Upper lobe of left lung (tissue), 6 donors: ENCODE data around the gene COPS2. TPM values are rescaled to one million over a fixed set of nuclear protein-coding genes. Genes with fewer than 3 reads are reported as not detected.

Experiments used
- ATAC-seq, 2 donors: fragments of 200-7000 bp; cut with Tn5 transposase; one replicate each; pipeline ENCODE4 v1.9.1; 2022; ENCODE audit warnings: mild to moderate bottlenecking in 2 of 2, moderate library complexity in 2 of 2; ENCODE audit not compliant: low FRiP score in 2 of 2
- DNase-seq, 2 donors: peaks; one replicate each; pipeline ENCODE4 v3.0.0-alpha.2; 2019 to 2020
- H3K27ac ChIP-seq, 4 donors: fragments of 200-600 bp; sonication (generic); one replicate each; pipeline ENCODE4 v1.5.1; 2016 to 2019
- H3K27me3 ChIP-seq, 4 donors: fragments of 200-600 bp; sonication (generic); one replicate each; pipeline ENCODE4 v1.5.1; 2017 to 2019
- H3K36me3 ChIP-seq, 4 donors: fragments of 200-600 bp; sonication (generic); one replicate each; pipeline ENCODE4 v1.5.1; 2016 to 2019
- H3K4me1 ChIP-seq, 4 donors: fragments of 200-600 bp; sonication (generic); one replicate each; pipeline ENCODE4 v1.5.1; 2018 to 2019
- H3K4me3 ChIP-seq, 4 donors: fragments of 200-600 bp; sonication (generic); one replicate each; pipeline ENCODE4 v1.5.1; 2017 to 2019; ENCODE audit warnings: mild to moderate bottlenecking in 2 of 4, moderate library complexity in 1 of 4
- H3K9me3 ChIP-seq, 4 donors: fragments of 200-600 bp; sonication (generic); one replicate each; pipeline ENCODE4 v1.5.1; 2018 to 2019
- EP300 ChIP-seq, 4 donors: sonication (generic); formaldehyde crosslinking; IDR thresholded peaks; one replicate each; pipeline ENCODE4 v1.5.1; 2017; ENCODE audit warnings: antibody characterized with exemption in 4 of 4, control low read depth in 2 of 4
- POLR2A ChIP-seq, 4 donors: fragments of 450-650 bp; IDR thresholded peaks; one replicate each; pipeline ENCODE4 v1.5.1; 2016 to 2017; ENCODE audit warnings: antibody characterized with exemption in 4 of 4, mild to moderate bottlenecking in 2 of 4
- POLR2AphosphoS5 ChIP-seq, 2 donors: sonication (generic); formaldehyde crosslinking; IDR thresholded peaks; one replicate each; pipeline ENCODE4 v1.5.1; 2017; ENCODE audit warnings: antibody characterized with exemption in 2 of 2
- WGBS, 2 donors: methylation state at CpG; one replicate each; pipeline ENCODE4 v1.1.5; 2017 to 2018; 5-methylcytosine and 5-hydroxymethylcytosine counted together
- total RNA-seq, 6 donors: library from RNA; depleted of rRNA in 4 of 6; stranded (reverse); fragments of >200 nt in 4 of 6; gene quantifications; one replicate each; pipeline versions ENCODE4 v1.1.0 to v1.2.1, GENCODE V29; 2016 to 2021
- TF ChIP-seq, protein P1 (sequence below), 6 experiments: fragments of 450-650 bp in 4 of 6; fragments of 200-600 bp in 2 of 6; sonication (generic) in 2 of 6; IDR thresholded peaks; one replicate each; pipeline ENCODE4 v1.5.1; 2016 to 2019; ENCODE audit warnings: antibody characterized with exemption in 6 of 6
- donor health status: DM: no; HTN: no; CAD: no; lungs with moderate emphysema.
- donor health status: DM: no; HTN: yes; CAD: no; lungs with severe emphysema.

The COPS2 gene
- total RNA-seq, 6 donors from 2014 or later = 16.8 to 65.0 (median 43.0) TPM

DNA sequence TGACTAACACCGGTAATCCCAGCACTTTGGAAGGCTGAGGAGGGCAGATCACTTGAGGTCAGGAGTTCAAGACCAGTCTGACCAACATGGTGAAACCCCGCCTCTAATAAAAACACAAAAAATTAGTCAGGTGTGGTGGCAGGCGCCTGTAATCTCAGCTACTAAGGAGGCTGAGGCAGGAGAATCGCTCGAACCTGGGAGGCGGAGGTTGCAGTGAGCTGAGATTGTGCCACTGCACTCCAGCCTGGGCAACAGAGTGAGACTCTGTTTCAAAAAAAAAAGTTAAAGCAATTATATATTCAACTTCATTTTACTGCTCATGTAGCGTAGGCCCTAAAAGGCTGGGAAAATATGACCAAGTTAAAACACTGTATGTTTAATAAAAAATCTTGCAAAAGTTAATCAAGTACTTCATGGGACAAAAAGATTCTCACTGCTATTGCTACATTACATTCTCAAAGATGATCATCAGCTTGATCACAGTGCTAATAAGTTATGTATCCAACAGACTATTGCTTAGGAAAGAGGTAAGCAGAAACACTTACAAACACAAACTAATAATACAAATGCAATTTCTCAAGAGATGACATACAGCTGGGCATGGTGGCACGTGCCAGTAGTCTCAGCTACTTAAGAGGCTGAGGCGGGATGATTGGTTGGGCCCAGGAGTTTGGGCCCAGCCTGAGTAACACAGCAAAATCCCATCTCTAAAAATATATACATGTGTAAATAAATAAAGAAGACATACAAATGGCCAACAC lies 2.7 kb downstream of the COPS2 start:
- no peak overlapping the region for H3K4me3 ChIP-seq
- H3K27ac ChIP-seq = no peak overlapping the region
- DNase-seq (no peak), ATAC-seq (no peak)
- peaks cover 41 to 65% (median 51%) of the 10 kb centered on the region in 4 donors for H3K4me1 ChIP-seq
- no peaks in the 10 kb centered on the region for H3K27me3 ChIP-seq
- no peaks in the 10 kb centered on the region for H3K36me3 ChIP-seq
- WGBS, 2 donors = 90% methylated on average over 9 of the region's 9 CpGs
- H3K9me3 ChIP-seq = no peaks in the 10 kb centered on the region
- TF ChIP-seq POLR2A (IDR thresholded peaks at IDR 0.05) (no peak), EP300 (IDR thresholded peaks at IDR 0.05) (no peak), POLR2AphosphoS5 (IDR thresholded peaks at IDR 0.05) (no peak)
- TF ChIP-seq, protein P1, sequence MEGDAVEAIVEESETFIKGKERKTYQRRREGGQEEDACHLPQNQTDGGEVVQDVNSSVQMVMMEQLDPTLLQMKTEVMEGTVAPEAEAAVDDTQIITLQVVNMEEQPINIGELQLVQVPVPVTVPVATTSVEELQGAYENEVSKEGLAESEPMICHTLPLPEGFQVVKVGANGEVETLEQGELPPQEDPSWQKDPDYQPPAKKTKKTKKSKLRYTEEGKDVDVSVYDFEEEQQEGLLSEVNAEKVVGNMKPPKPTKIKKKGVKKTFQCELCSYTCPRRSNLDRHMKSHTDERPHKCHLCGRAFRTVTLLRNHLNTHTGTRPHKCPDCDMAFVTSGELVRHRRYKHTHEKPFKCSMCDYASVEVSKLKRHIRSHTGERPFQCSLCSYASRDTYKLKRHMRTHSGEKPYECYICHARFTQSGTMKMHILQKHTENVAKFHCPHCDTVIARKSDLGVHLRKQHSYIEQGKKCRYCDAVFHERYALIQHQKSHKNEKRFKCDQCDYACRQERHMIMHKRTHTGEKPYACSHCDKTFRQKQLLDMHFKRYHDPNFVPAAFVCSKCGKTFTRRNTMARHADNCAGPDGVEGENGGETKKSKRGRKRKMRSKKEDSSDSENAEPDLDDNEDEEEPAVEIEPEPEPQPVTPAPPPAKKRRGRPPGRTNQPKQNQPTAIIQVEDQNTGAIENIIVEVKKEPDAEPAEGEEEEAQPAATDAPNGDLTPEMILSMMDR (IDR thresholded peaks at IDR 0.05) = no peak

DNA sequence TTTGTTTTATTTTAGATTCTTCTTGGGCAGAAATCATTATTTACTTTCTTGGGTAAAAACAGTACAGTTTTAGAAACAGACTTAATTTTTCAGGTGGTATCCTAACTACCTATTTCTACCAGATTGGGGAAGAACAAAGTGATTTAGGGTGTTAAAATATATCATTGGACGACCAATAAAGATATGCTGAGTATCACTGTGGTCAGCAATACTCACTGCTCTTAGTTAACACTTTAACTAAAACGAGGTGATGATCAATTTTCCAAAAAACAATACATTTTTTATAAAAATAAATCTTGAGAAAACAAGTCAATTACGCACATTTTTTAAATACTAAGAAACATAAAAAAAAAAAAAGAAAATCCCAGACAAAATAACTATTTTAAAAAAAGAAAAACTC lies 3.6 kb downstream of the COPS2 start:
- WGBS, 2 donors = 82 to 90% methylated on average over 3 of the region's 3 CpGs
- DNase-seq (no peak), ATAC-seq (no peak)
- Histone ChIP-seq H3K36me3 (no peaks in the 10 kb centered on the region), H3K9me3 (no peaks in the 10 kb centered on the region), H3K4me3 (no peak overlapping the region), H3K4me1 (peaks cover 35 to 63% (median 49%) of the 10 kb centered on the region in 4 donors), H3K27me3 (no peaks in the 10 kb centered on the region), H3K27ac (no peak overlapping the region)
- TF ChIP-seq, protein P1 (IDR thresholded peaks at IDR 0.05) = no peak
- no peak for TF ChIP-seq EP300 (IDR thresholded peaks at IDR 0.05)
- TF ChIP-seq POLR2AphosphoS5 (IDR thresholded peaks at IDR 0.05) = no peak
- no peak for TF ChIP-seq POLR2A (IDR thresholded peaks at IDR 0.05)

DNA sequence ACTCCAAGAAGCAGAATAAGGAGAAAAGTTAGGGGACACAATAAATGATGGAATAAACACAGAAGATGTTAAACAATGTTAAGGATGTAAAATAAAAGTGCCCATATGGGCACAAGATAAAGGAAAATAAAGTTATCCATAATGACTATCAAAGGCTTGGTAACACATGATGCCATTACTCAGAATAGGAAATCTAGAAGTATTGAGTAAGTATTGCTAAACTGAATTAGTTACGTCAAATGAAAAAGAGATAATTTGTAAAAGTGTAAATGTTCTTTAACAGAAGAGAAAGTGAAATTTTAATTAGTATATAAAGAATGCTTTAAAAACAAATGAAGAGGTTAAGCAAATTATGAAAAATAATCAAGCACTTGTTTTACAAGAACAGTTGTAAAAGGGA lies 6.7 kb downstream of the COPS2 start:
- ATAC-seq (no peak), DNase-seq (no peak)
- WGBS, 2 donors = 67 to 73% methylated on average over 1 of the region's 1 CpG
- Histone ChIP-seq H3K27ac (no peak overlapping the region), H3K9me3 (no peaks in the 10 kb centered on the region), H3K36me3 (peaks cover under 1 to 8% (median 2%) of the 10 kb centered on the region in 4 donors), H3K4me1 (peaks cover 29 to 54% (median 47%) of the 10 kb centered on the region in 4 donors), H3K27me3 (no peaks in the 10 kb centered on the region), H3K4me3 (no peak overlapping the region)
- TF ChIP-seq, protein P1 (IDR thresholded peaks at IDR 0.05) = no peak
- no peak for TF ChIP-seq EP300 (IDR thresholded peaks at IDR 0.05)
- TF ChIP-seq POLR2AphosphoS5 (IDR thresholded peaks at IDR 0.05) = no peak
- TF ChIP-seq POLR2A (IDR thresholded peaks at IDR 0.05) = no peak

DNA sequence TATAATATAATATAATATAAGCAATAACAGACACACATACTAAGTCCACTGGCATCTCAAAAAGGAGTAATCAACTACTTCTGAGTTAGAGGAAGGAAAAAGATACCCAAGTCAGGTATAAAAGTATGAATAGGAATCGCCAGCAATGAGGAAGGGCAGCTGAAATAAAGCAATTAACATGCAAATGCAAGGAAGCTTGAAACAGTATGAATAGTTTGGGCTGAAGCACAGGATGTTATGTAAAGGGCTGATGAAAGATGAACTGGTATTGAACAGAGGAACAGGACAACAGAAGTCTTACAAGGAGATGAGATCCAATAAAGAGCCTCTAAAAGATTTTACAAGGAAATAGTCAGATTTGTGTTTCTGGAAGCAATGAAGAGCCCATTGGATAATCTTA lies 7.1 kb downstream of the COPS2 start:
- H3K27me3 ChIP-seq = no peaks in the 10 kb centered on the region
- no peak for TF ChIP-seq POLR2AphosphoS5 (IDR thresholded peaks at IDR 0.05)
- TF ChIP-seq, protein P1 (IDR thresholded peaks at IDR 0.05) = no peak
- TF ChIP-seq EP300 (IDR thresholded peaks at IDR 0.05) = no peak
- no peak for TF ChIP-seq POLR2A (IDR thresholded peaks at IDR 0.05)
- no peak for DNase-seq
- peaks cover 5 to 12% (median 6%) of the 10 kb centered on the region in 4 donors for H3K36me3 ChIP-seq
- H3K4me3 ChIP-seq = no peak overlapping the region
- no peaks in the 10 kb centered on the region for H3K9me3 ChIP-seq
- ATAC-seq = no peak
- no peak overlapping the region for H3K27ac ChIP-seq
- WGBS, 2 donors = 56 to 63% methylated on average over 1 of the region's 1 CpG
- H3K4me1 ChIP-seq = peaks cover 27 to 49% (median 42%) of the 10 kb centered on the region in 4 donors
